ENCODE data around the gene CXXC4. TPM values are rescaled to one million over a fixed set of nuclear protein-coding genes. Genes with fewer than 3 reads are reported as not detected.

Gene CXXC4
- total RNA-seq, 1 donor from 2014 or later = not detected

DNA sequence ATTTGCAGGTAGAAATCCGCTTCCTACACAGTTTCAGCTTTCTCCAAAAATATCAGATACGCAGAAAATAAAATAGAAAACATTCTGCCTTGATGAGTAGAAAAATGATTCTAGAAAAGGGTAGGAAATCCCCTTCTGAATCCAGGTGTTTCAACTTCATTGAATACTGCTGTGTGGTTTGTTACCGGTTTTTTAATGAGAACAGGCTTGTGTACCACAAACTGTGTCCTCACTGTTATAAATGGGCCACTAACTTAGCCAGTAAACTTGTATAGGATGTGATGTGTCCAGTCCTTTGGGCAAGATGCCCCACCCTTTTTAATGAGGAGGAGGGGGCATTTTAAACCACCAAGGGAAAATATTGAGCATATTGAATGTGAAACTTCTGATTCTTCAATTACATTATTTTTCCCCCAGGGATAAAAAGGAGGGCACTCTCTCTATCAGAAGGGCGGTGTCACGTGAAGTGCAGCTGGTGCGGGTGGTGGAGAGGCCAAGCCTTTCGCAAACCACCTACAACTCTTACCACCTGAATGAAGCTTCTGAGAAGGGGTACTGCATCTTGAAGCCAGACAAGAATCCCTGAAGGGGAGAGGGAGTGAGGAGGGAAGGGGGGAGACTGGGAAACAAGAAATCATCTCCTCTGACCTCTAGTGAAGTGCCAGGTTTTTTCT is 4.5 kb downstream of the CXXC4 start:
- intact Hi-C loops (cut with micrococcal nuclease) = loop anchor here (5.0 to 10.0 kb wide), 2 partner anchors 657 to 985 kb away; partner anchors contain the start of genes PPA2 and TET2

DNA sequence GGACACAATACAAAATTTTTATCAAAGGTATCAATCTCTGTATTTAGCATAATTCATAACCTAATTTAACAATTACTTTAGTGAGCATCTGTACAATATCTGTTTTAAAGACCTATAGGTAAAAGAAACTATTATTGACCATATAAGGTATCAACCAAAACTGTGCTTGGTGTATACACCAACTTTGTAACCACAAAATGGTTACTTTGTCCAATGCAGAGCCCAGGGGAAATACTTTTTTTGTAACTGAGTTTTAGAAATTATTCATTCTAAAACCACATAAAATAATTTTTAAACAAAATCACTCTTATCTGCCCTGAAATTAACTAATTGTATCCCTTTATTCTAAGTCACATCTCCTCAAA is 5.0 kb downstream of the CXXC4 start:
- intact Hi-C loops (cut with micrococcal nuclease) = loop anchor here (5.0 to 10.0 kb wide), 2 partner anchors 658 to 985 kb away; partner anchors contain the start of genes PPA2 and TET2

DNA sequence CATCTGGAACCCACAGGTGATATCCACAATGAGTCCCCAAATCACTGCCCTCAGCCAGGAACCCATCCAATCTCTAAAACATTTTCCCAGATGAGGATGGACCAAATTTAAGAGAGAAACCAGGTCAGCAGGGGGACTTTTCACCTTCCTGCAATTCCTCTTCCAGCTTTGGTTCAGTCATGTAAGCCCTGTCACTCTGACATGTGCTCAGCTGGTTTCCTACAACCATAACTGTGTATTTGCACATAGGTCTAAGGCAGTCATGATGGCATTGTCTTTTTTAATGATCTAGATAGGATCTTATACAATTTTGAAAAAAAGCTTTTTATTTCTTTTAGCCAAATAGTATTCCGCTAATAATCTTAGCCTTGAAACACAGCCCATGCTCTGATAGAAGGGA is 6.5 kb downstream of the CXXC4 start:
- intact Hi-C loops (cut with micrococcal nuclease) = no loop called here

DNA sequence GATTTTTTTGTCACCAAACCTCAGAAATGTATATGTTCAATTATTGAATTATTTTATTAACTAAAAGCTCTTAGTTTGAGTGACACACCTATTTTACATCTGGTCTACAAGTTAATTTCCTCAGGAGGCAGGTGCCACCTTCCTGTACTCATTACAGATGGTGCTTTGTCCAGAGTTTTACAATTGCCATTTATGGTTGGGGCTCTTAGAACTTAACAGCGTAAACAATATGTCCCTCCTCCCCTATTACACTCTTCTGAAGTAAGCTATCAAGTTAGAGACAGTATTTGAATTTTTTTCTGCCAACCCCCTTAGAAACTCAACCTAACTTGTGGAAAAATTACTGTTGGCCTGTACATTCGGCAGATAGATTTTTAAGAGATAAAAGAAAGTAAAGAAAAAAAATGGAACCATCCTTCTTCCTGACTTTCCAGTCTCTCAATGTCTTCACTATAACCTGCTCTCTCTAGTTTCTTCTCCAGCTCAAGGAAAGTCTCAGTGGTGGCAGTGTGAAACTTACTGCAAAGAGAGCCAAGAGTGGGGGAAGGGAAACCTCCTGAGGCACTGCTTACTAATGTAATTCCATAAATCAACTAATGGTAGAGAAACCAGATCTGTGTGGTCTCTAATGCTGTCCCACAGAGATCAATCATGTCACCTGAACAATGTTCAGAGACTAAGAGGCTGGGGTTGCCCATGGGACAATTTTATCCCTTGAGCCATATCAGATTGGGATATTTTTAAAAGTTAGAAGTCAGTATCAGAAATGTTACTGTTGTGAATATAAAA is 7.8 kb downstream of the CXXC4 start:
- intact Hi-C loops (cut with micrococcal nuclease) = no loop called here

DNA sequence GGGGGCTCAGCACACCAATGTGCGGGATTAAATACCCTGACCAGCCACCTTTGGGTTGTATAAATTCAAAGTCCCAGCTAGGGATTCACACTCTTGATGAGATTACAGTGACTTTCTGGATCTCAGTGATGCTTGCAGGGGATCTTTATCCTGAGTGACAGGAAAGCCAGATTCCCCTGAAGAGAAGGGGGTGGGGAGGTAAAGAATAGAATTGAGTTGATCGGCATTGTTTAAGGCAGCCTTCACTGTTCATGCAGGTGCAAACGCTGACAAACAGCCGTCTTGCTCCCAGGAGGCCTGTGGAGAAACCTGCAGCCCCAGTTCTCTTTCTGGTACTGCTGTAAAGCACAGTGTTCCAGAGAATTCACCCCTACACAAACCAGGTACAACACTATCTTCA is 19.0 kb downstream of the CXXC4 start:
- intact Hi-C loops (cut with micrococcal nuclease) = no loop called here

DNA sequence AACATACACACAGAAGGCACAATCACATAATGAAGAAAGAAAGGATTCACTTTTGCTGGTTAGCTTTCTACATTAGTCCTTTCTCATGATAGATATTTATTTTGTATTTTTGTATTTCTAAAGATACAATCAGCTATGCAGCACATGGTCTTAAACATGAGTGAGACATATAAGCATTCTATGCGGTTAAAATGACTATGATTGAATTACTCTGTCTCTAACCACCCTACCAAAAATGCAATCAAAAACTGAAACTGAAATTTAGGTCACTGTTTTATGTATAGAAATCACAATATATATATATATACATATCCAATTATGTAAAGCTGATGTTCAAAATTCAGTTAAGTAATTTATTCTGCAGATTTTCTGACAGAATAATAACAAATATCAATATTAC is 21.9 kb downstream of the CXXC4 start:
- intact Hi-C loops (cut with micrococcal nuclease) = no loop called here

DNA sequence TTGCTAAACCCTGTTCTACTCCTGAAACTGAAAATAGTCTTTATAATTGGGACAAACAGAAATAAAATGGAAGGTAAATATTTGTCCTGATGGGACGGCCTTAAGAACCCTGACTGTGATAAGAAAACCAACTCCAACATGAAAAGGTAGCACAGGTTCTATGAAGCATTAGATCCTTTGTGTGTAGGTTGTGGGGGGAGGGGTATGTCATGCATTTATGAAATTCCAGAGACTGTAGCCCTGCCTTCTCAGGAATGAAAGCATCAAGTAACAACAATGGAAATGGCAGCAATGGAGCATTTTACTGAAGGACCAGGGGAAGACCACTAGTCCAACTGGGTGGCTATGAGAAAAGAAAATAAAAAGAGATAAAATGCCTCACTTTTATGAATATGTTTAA is 23.9 kb downstream of the CXXC4 start:
- intact Hi-C loops (cut with micrococcal nuclease) = no loop called here

DNA sequence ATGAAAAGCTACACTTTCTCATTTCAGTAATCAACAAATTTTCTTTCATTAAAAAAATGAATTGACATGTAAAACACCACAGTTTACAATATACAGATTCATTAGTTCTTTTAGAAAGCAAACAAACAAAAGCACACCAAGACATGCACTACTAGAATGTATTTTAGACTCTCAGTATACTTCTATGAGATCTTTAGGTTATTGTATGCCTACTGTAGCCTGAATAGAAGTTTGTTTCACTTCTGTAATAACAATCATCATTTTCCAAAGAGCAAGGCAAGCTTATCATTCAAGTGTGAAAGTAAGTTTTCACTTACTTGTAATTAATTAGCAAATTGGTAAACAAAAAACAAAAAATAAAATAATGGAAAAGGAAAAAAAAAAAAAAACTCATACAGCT is 24.9 kb downstream of the CXXC4 start:
- intact Hi-C loops (cut with micrococcal nuclease) = no loop called here

DNA sequence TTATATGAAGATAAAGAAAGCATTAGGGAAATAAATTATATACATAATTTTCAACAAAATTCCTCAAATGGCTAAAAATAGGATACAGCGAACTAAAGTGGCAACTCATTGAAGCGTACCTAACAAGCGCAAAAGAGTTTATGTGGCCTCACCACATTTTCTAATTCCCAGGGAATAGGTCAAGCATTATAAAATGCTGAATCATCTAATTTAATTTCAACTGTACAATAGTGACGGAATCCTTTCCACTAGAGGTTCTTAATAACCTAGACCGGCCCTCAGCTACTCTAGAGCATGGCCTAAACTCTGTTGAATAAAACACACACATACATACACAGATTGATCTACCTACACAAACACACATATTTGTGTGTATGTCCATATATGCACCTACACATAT is 29.1 kb downstream of the CXXC4 start:
- intact Hi-C loops (cut with micrococcal nuclease) = no loop called here

DNA sequence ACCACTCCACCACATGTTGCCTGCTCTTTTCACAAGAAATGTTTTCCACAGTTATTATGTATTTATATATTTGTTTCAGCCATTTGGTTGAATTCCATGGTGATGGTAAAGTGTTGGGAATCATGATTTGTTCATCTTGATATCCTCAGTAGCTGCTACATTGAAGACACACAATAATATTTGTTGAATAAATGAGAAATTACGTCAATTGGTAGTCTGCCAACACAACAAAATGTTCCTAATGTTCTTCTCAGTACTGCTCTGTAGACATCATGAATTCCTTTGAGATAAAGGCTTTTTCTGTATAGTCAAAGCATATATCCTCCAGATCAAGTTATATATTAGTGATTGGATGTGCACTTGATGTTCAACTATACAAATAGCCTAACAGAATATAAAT is 29.5 kb downstream of the CXXC4 start:
- intact Hi-C loops (cut with micrococcal nuclease) = no loop called here

DNA sequence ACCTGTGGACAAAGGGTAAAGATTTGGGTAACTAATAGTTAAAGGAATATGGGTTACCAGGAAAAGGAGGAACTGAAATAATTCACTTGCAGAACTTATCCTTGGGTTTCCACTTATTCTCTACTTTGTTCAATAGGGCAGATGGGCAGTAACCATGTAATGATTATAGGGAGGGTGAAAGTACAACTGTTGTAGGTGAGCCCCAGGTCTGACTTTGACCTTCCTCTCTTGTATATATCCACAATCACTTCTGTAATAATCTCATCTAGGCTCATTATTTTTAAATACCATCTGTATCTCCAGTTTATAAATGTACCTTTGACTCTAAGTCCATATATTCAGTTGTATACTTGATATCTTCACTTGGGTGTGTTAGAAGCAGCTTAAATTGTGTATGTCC is 32.1 kb downstream of the CXXC4 start:
- intact Hi-C loops (cut with micrococcal nuclease) = no loop called here

DNA sequence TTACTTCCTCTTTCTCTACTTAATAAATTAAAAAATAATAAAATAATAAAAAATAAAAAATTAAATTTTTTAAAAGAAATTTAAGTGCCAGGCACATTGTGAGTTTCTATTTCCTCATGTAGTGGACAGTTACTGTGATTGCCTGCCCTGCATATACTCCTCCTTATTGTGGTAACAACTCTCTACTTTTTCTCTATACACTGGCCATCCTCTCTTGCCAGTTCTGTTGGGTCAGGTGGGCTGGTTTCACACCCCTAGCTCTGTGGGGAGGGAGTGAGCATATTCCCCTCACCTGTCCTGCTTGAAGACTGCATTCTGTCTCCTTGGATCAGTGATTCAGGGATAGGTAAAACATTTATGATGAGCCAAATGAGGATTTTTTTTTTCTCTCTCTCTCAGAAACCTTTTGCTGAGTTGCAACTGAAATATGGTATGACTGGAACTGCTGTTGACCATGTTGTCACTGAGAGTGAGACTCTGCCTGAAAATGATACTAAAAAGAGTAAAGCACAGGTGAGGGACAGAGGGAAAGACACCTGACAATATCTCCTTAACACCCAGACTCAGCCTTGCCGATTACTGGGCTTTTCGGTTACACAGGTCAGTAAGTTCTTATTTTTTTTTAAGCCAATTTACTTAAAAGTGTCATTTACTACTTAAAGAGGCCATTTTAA is 37.2 kb downstream of the CXXC4 start:
- intact Hi-C loops (cut with micrococcal nuclease) = no loop called here

DNA sequence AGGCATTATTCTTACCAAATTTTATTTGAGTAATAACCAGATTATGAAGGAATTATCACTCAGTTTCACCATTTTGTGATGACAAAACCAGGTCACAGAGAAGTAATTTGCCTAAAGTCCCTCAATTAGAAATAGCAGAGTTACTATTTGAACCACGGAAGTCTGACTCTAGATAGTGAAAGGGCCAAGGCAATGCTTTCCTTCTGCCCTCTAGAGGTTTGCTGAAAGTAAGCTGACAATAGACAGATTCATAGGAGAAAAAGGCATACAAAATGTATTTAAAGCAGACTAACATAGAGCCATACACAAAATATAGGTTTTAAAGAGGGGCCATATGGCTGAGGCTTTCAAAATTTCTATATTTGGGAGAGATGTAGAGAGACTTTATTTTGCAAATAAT is 43.1 kb downstream of the CXXC4 start:
- intact Hi-C loops (cut with micrococcal nuclease) = no loop called here

DNA sequence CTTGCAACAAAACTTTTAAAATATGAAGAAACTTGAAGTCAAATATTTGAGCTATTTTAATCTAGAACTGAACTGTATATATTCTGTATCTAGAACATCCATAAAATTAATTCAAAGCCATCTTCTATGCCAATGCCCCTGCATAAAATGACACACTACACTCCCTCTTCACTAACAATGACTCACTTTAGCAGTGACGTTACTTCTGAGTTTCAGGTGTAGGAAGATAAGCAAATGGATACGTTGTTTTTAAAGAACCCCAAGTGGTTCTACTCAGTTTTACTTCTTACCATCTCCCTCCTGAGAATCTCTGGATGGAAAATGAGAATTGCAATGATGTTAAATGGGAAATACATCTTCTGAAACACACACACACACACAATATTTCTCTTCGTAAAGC is 45.2 kb downstream of the CXXC4 start:
- intact Hi-C loops (cut with micrococcal nuclease) = no loop called here

DNA sequence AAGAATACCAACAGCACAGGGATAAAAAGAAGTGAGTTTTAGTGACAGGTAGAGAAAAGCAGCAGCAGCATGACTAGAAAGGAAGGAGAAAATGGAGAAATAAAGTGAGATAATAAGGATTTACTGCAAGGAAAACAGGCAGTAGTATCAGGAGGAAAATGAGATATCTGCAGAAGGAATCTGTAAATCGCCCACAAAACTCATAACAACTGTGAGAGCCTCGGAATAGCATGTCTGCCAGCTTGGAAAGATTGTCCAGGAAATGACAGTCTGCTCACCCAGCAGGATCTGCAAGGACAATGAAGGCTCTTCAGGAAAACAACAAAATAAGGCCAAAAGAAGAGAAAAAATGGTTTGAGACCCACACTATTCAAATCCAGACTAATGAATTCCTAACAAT is 47.4 kb downstream of the CXXC4 start:
- intact Hi-C loops (cut with micrococcal nuclease) = no loop called here

DNA sequence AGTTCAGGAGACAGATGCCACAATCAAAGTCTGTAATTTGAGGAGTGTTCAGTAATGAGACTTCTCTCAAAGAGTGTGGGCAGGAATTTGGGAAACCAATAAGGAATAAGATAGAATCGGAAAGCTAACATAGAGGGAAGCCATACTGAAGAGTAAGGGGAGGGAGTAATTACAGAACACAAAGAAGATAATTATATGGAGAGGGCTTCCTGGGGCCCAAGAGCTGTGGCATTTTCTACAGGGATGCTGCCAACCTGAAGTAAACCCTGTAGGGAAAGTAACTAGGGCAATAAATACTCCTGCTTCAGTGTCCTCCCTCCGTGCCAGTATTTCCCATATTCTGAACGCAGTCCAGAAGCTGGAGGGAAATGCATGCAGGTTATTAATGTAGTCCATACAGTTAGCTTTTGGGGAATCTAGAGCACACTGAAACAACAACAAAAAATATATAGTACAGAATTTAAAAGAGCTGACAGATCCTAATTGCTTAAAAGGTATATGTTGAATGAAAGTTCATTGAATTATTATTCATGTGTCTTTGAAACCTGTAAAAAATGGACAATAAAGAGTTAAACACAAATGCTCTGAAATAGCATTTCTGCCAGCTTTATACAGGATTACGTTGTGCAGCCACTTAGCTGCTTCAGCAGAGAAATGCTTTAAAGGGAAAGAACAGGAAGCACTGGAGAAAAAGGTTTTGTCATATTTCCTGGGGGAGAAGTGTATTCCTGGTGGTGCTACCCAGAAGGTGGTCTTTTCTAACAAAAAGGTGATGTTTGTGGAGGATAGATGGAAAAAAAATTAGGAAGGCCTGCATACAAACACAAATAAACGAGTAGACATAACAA is 48.0 kb downstream of the CXXC4 start:
- intact Hi-C loops (cut with micrococcal nuclease) = no loop called here

DNA sequence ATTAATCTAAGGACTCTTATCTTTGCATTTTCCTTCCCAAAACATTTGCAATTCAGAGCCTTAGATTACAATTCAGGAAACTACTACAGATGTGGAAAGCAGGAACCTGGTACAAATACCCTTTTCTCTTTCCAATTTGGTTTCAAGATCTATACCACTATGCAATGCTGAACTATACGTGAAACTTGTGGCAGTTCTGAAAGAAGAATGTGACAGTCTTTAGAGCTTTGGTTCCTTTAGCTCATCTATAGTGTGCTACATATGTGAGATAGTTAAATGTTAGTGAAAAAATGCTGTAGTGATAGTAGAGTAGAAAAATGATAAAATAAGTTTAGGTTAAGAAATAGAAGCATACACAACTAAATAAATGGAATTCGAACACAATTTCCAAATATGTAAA is 50.0 kb downstream of the CXXC4 start:
- intact Hi-C loops (cut with micrococcal nuclease) = no loop called here

DNA sequence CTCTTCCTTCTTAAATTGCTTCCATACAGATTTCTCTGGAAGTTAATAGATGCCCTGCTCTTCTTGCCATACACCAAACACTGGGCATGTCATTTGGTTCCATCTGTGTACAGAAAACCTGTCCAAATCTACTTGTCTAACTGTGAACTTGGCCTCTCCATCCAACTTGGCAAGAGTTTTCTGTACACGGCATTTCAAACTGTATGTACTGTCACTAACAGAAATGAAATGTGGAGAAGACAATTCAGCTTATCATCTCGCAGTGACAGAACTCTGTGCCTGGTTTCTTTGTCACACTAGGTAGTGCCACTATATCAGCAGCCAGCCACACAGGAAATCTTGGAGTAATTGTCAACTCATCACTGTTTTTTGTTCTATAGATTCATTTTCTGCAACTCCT is 58.2 kb downstream of the CXXC4 start:
- intact Hi-C loops (cut with micrococcal nuclease) = no loop called here

DNA sequence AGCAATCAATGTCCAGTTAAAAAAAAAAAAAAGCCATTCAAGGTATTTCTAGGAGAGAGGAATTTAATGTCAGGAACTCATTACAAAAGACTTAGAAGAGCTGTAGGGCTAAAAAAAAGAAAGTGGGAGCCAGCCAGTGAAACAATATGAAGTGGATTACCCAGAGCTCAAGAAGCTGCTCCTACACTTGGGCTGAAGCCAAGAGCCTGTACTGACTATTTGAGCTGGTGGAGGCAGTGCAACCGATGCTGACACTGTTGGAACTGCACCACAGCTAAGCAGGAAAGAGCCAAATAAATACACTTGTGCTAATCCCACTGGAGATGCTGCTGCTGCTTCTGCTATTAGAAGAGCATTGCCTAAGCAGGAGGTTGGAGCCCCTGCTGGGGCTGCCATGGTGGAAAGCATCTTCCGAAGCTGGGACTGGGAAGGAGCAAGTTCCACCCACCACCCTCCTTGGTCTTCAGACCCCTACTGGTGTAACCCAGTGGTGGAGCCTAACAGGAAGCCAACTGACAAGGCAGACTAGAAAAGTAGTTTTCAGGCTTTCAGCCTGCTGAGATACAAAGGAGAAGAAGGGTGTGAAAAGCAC is 65.4 kb downstream of the CXXC4 start:
- intact Hi-C loops (cut with micrococcal nuclease) = no loop called here

DNA sequence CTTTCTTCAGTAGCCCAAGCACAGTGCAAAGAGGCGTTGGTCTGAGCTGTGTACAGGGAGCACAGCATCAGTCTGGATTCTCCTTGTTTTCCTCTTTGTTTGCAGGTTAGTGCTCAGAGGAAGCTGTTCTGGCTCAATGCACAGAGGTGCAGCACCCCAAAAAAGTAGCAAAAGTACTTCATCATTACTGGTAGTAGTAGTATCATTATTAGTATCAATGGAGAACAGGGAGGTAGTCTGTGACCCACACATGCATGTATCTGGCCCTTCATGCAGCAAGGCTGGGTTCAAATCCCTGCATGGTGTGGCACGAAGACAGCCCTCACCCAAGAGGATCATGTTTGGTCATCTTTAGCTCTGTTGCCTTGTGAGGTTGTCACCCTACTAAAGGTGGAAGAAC is 68.7 kb downstream of the CXXC4 start:
- intact Hi-C loops (cut with micrococcal nuclease) = no loop called here

DNA sequence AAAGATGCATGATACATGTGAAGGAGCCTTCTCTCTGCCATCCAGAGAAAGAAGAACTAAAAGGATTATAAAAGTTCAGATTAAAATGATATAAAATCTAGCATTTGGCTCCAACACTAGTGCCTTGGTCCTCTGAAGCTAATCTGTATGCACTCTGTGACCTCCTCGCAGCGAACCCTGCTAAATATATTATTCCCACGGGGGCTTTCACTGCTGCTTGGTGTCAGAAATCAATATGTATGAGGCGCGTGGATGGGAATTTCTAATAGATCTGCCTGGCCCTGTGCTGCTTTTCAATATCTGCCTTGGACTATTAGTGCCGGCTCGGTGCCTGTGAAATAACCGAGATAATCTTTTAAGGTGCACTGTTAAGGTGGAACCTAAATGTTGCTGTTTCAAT is 69.7 kb downstream of the CXXC4 start:
- intact Hi-C loops (cut with micrococcal nuclease) = no loop called here
